ENCODE data around the gene HAGH.

- TF ChIP-seq CTCF (IDR thresholded peaks at IDR 0.05) (peak; percentile 24), EZH2phosphoT487 (IDR thresholded peaks at IDR 0.05) (no peak)
These were observed 548 bp downstream of the HAGH start for GRCh38 chr16:1825864-1826690.
